Cardiac septum (tissue), 1 donor: ENCODE results near the gene OPCML. TPM values are rescaled to one million over a fixed set of nuclear protein-coding genes. Genes with fewer than 3 reads are reported as not detected.

Experiments
- DNase-seq: peaks from one replicate; pipeline ENCODE4 v3.0.0-alpha.2; 2020; ENCODE audit warnings: low spot score
- intact Hi-C: fragments of 100-400 bp; cut with DNase I; formaldehyde crosslinking; loops from one replicate; pipeline ENCODE4 v1.14.0; 2022
- total RNA-seq: library from RNA; stranded (reverse); fragmentation: NEBNext Ultra II Directional; extraction: Animal tissue kit (Norgen Biotek cat#: 25700); gene quantifications from one replicate; pipeline ENCODE4 v1.2.1, GENCODE V29; 2021
- donor health status: DM: no; HTN: no; CAD: no.

The OPCML gene
- total RNA-seq, 1 donor from 2014 or later: 0.27 TPM

- no peak for DNase-seq
- intact Hi-C loops: no loop called here
Observed at GRCh38 chr11:133038850-133039249, 493.5 kb downstream of the OPCML start.

- no peak for DNase-seq
- intact Hi-C loops: no loop called here
Observed at GRCh38 chr11:133034929-133035328, 497.4 kb downstream of the OPCML start.

- no peak for DNase-seq
- intact Hi-C loops: no loop called here
Observed at GRCh38 chr11:133029107-133029506, 503.2 kb downstream of the OPCML start.

GRCh38 chr11:133026952-133027351 is 505.3 kb downstream of the OPCML start:
- no peak for DNase-seq

GRCh38 chr11:133024301-133024700 is 508.0 kb downstream of the OPCML start:
- intact Hi-C loops: no loop called here
- no peak for DNase-seq

More at GRCh38 chr11:133026952-133027351, 505.3 kb downstream of the OPCML start:
- intact Hi-C loops: no loop called here

GRCh38 chr11:133023232-133023631 is 509.1 kb downstream of the OPCML start:
- intact Hi-C loops: no loop called here

GRCh38 chr11:133021553-133021952 is 510.7 kb downstream of the OPCML start:
- DNase-seq: no peak
- intact Hi-C loops: no loop called here

More at GRCh38 chr11:133023232-133023631, 509.1 kb downstream of the OPCML start:
- no peak for DNase-seq

- intact Hi-C loops: no loop called here
- no peak for DNase-seq
Observed at GRCh38 chr11:133020372-133020714, 512.0 kb downstream of the OPCML start.

- DNase-seq: no peak
- intact Hi-C loops: no loop called here
Observed at GRCh38 chr11:133019545-133020371, 512.5 kb downstream of the OPCML start.

GRCh38 chr11:133015457-133015856 is 516.8 kb downstream of the OPCML start:
- intact Hi-C loops: no loop called here

GRCh38 chr11:133014337-133014736 is 518.0 kb downstream of the OPCML start:
- intact Hi-C loops: no loop called here
- no peak for DNase-seq

More at GRCh38 chr11:133015457-133015856, 516.8 kb downstream of the OPCML start:
- DNase-seq: no peak

- no peak for DNase-seq
- intact Hi-C loops: no loop called here
Observed at GRCh38 chr11:133012803-133013202, 519.5 kb downstream of the OPCML start.

GRCh38 chr11:133011604-133012003 is 520.7 kb downstream of the OPCML start:
- no peak for DNase-seq
- intact Hi-C loops: no loop called here

- intact Hi-C loops: no loop called here
Observed at GRCh38 chr11:133007027-133007584, 525.2 kb downstream of the OPCML start.

GRCh38 chr11:133004369-133004768 is 527.9 kb downstream of the OPCML start:
- intact Hi-C loops: no loop called here
- DNase-seq: no peak

More at GRCh38 chr11:133007027-133007584, 525.2 kb downstream of the OPCML start:
- DNase-seq: no peak

- no peak for DNase-seq
- intact Hi-C loops: no loop called here
Observed at GRCh38 chr11:132999516-132999915, 532.8 kb downstream of the OPCML start.

GRCh38 chr11:132999031-132999430 is 533.3 kb downstream of the OPCML start:
- intact Hi-C loops: no loop called here

GRCh38 chr11:132997396-132997795 is 534.9 kb downstream of the OPCML start:
- intact Hi-C loops: no loop called here
- DNase-seq: no peak

More at GRCh38 chr11:132999031-132999430, 533.3 kb downstream of the OPCML start:
- no peak for DNase-seq

- DNase-seq: no peak
- intact Hi-C loops: no loop called here
Observed at GRCh38 chr11:132994966-132995365, 537.3 kb downstream of the OPCML start.

GRCh38 chr11:132993991-132994502 is 538.3 kb downstream of the OPCML start:
- no peak for DNase-seq

More at GRCh38 chr11:132993991-132994502, 538.3 kb downstream of the OPCML start:
- intact Hi-C loops: no loop called here
